ENCODE results near the gene TLE1. TPM values are rescaled to one million over a fixed set of nuclear protein-coding genes. Genes with fewer than 3 reads are reported as not detected.

Gene TLE1
- total RNA-seq, 1 donor from 2014 or later, result 16.3 TPM

GRCh38 chr9:81637276-81637675 lies 52.1 kb downstream of the TLE1 start:
- no peak overlapping the region for H3K4me3 Mint-ChIP-seq
- H3K36me3 Mint-ChIP-seq (ENCODE audit: low read depth), result peaks cover 26% of the 10 kb centered on the region
- no peak for TF ChIP-seq CTCF (IDR thresholded peaks at IDR 0.05)
- CTCF ChIA-PET, result interaction anchor here (1.5 kb wide), 1 partner anchor 49 kb away, joined by 3 read pairs; no protein-coding TSS in a partner anchor
- H3K27ac Mint-ChIP-seq, result no peak overlapping the region
- intact Hi-C loops (cut with micrococcal nuclease), result loop anchor here (2.0 kb wide), 2 partner anchors 18 to 20 kb away; no protein-coding TSS in a partner anchor
- DNase-seq, result no peak
- no peak for ATAC-seq (ENCODE audit: low read depth)
- H3K27me3 Mint-ChIP-seq, result no peaks in the 10 kb centered on the region
- peaks cover 40% of the 10 kb centered on the region for H3K4me1 Mint-ChIP-seq
- POLR2A ChIA-PET, result interaction anchor here (0.6 kb wide), 1 partner anchor 40 kb away, joined by 3 read pairs; no protein-coding TSS in a partner anchor
- H3K9me3 Mint-ChIP-seq, result no peaks in the 10 kb centered on the region

GRCh38 chr9:81636255-81636599 lies 53.1 kb downstream of the TLE1 start:
- no peak for TF ChIP-seq CTCF (IDR thresholded peaks at IDR 0.05)
- H3K27me3 Mint-ChIP-seq, result no peaks in the 10 kb centered on the region
- peaks cover 32% of the 10 kb centered on the region for H3K36me3 Mint-ChIP-seq (ENCODE audit: low read depth)
- H3K4me3 Mint-ChIP-seq, result no peak overlapping the region
- ChIA-PET POLR2A (no interaction called here), CTCF (no interaction called here)
- DNase-seq (no peak), ATAC-seq (ENCODE audit: low read depth) (no peak)
- intact Hi-C loops (cut with micrococcal nuclease), result loop anchor here (2.0 kb wide), 2 partner anchors 19 kb away; no protein-coding TSS in a partner anchor
- H3K4me1 Mint-ChIP-seq, result peaks cover 46% of the 10 kb centered on the region
- H3K27ac Mint-ChIP-seq, result no peak overlapping the region
- H3K9me3 Mint-ChIP-seq, result no peaks in the 10 kb centered on the region

GRCh38 chr9:81635521-81636254 lies 53.7 kb downstream of the TLE1 start:
- Mint-ChIP-seq H3K27me3 (no peaks in the 10 kb centered on the region), H3K27ac (no peak overlapping the region), H3K4me1 (peaks cover 49% of the 10 kb centered on the region), H3K4me3 (no peak overlapping the region), H3K36me3 (ENCODE audit: low read depth) (peaks cover 31% of the 10 kb centered on the region), H3K9me3 (no peaks in the 10 kb centered on the region)
- no peak for TF ChIP-seq CTCF (IDR thresholded peaks at IDR 0.05)
- DNase-seq (no peak), ATAC-seq (ENCODE audit: low read depth) (no peak)
- POLR2A ChIA-PET, result no interaction called here
- intact Hi-C loops (cut with micrococcal nuclease), result loop anchor here (2.0 kb wide), 2 partner anchors 19 kb away; no protein-coding TSS in a partner anchor
- CTCF ChIA-PET, result no interaction called here

DNA sequence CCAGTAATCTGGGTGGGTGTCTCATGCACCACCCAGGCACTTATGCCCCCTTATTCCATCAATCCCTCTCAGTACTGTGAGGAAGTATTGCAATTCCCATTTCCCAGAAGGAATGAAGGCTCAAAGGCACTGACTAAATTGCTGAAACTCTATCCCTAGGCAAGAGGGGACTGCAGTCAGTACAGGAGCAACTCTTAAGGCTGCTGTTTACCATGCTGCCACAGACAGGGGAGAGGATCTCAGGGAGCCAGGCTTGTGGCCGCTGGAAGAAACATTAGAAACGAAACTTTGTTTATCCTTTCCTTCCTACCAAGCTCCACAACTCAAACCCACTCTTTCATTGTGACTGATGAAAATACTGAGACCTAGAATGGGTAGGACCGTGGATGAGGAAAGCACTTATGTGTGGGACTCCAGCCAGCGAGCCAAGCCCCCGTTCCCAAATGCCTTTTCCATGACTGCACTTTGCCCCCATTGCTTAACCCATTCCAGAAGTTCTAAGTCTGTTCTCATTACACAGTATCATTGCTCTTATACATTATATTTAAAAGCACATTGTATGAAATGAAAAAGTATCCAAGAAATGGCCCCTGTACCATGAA lies 54.3 kb downstream of the TLE1 start:
- Mint-ChIP-seq H3K27me3 (no peaks in the 10 kb centered on the region), H3K4me1 (peaks cover 42% of the 10 kb centered on the region), H3K27ac (no peak overlapping the region), H3K4me3 (no peak overlapping the region), H3K9me3 (no peaks in the 10 kb centered on the region), H3K36me3 (ENCODE audit: low read depth) (peaks cover 26% of the 10 kb centered on the region)
- ATAC-seq (ENCODE audit: low read depth) (no peak), DNase-seq (no peak)
- intact Hi-C loops (cut with micrococcal nuclease), result loop anchor here (5.0 kb wide), 1 partner anchor 38 kb away; no protein-coding TSS in a partner anchor
- CTCF ChIA-PET, result no interaction called here
- no peak for TF ChIP-seq CTCF (IDR thresholded peaks at IDR 0.05)
- POLR2A ChIA-PET, result no interaction called here

Measured in activated B cell treated with CpG ODN at 0.5 μM for 24 hours (primary cell).